Hematopoietic multipotent progenitor cell treated with erythropoietin and hydrocortisone succinate and interleukin-3 and kit ligand, for 8 days (in vitro differentiated cells): ENCODE results near the gene PYHIN1.

ENCODE experiments used
- DNase-seq: peaks from one replicate; pipeline ENCODE4 v3.0.0-alpha.2; 2015

The PYHIN1 gene

DNA sequence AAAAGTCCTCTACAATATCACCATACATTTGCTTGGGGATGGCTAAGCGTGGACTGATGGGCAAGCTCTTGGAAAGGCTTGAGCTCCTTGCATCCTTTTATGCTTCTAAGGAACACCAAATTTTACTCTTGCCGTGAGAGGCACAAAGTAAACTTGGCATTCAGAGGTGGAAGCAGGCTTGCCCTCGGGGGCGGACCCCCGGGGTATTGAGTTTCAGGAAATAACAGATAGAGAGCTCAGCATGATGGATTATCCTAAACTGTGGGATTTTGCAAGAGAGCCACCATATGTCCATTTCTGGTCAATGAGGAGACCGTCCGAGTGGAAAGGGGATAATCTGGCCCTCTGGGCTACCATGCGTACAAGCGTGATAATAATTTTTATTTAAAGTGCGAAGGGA, 92.4 kb downstream of the PYHIN1 start:
- no peak for DNase-seq

GRCh38 chr1:159025043-159025442, 93.7 kb downstream of the PYHIN1 start:
- DNase-seq: no peak
